Mesendoderm (in vitro differentiated cells): Measurements from ENCODE around the gene PGA5.
"Not testable (repeated sequence)": the region's sequence is repeated elsewhere in the genome, so short reads cannot be mapped to it uniquely, and the experiment has no call there.

Experiments
- DNase-seq: peaks from one replicate; pipeline ENCODE4 v3.0.0; 2013
- H2AK5ac ChIP-seq: 2 replicates; pipeline ENCODE4 v1.6.1; 2013; ENCODE audit warnings: low read length, inconsistent platforms
- H2BK120ac ChIP-seq: 2 replicates; pipeline ENCODE4 v1.6.1; 2013; ENCODE audit warnings: low read depth, mild to moderate bottlenecking, low read length, moderate library complexity, mixed read lengths
- H2BK15ac ChIP-seq: replicated peaks from 2 replicates; pipeline ENCODE4 v1.6.1; 2013; ENCODE audit warnings: low read depth, mild to moderate bottlenecking, moderate library complexity
- H2BK5ac ChIP-seq: 2 replicates; pipeline ENCODE4 v1.6.1; 2013; ENCODE audit warnings: low read length, inconsistent platforms
- H3K18ac ChIP-seq: 2 replicates; pipeline ENCODE4 v1.6.1; 2013; ENCODE audit warnings: mild to moderate bottlenecking, low read length, mixed read lengths
- H3K23ac ChIP-seq: one replicate; pipeline ENCODE4 v1.6.1; 2013; ENCODE audit warnings: low read length
- H3K27ac ChIP-seq: 2 replicates; pipeline ENCODE4 v1.5.1; 2013; ENCODE audit warnings: low read depth, mild to moderate bottlenecking, inconsistent platforms, low read length, moderate library complexity
- H3K27me3 ChIP-seq: 2 replicates; pipeline ENCODE4 v1.6.1; 2013; ENCODE audit warnings: low read length, control low read depth, mild to moderate bottlenecking, inconsistent platforms; ENCODE audit not compliant: insufficient read depth, poor library complexity
- H3K36me3 ChIP-seq: 2 replicates; pipeline ENCODE4 v1.6.1; 2013; ENCODE audit warnings: low read length, inconsistent platforms; ENCODE audit not compliant: control insufficient read depth, insufficient read depth
- H3K4ac ChIP-seq: one replicate; pipeline ENCODE4 v1.6.1; 2013; ENCODE audit warnings: low read depth, mild to moderate bottlenecking, low read length, moderate library complexity
- H3K4me1 ChIP-seq: 2 replicates; pipeline ENCODE4 v1.6.1; 2013; ENCODE audit warnings: low read depth, low read length, inconsistent platforms; ENCODE audit not compliant: control insufficient read depth
- H3K4me2 ChIP-seq: 2 replicates; pipeline ENCODE4 v1.6.1; 2013; ENCODE audit warnings: low read length
- H3K4me3 ChIP-seq: 2 replicates; pipeline ENCODE4 v1.5.1; 2013; ENCODE audit warnings: mild to moderate bottlenecking, low read length
- H3K56ac ChIP-seq: one replicate; pipeline ENCODE4 v1.6.1; 2013; ENCODE audit warnings: low read length
- H3K79me1 ChIP-seq: 2 replicates; pipeline ENCODE4 v1.6.1; 2013; ENCODE audit warnings: low read length, inconsistent platforms
- H3K79me2 ChIP-seq: 2 replicates; pipeline ENCODE4 v1.6.1; 2013; ENCODE audit warnings: mild to moderate bottlenecking, low read length; ENCODE audit not compliant: control insufficient read depth, insufficient read depth
- H3K9ac ChIP-seq: 2 replicates; pipeline ENCODE4 v1.6.1; 2013; ENCODE audit warnings: low read length, inconsistent platforms
- H4K5ac ChIP-seq: one replicate; pipeline ENCODE4 v1.6.1; 2013; ENCODE audit warnings: low read length
- H4K8ac ChIP-seq: one replicate; pipeline ENCODE4 v1.6.1; 2013; ENCODE audit warnings: low read depth, mild to moderate bottlenecking, control low read depth, low read length, moderate library complexity
- WGBS: extraction: QIAGEN DNeasy Blood & Tissue Kit; methylation state at CpG from one replicate; pipeline ENCODE4 v1.1.7; 2013; ENCODE audit warnings: low lambda C conversion rate, missing lambda C conversion rate; ENCODE audit not compliant: insufficient coverage; ENCODE audit errors: extremely low coverage; 5-methylcytosine and 5-hydroxymethylcytosine counted together

Gene PGA5

GRCh38 chr11:61218306-61218705 lies 22.7 kb upstream of the PGA5 start:
- not testable (repeated sequence) for H3K36me3 ChIP-seq, H2BK15ac ChIP-seq, H3K18ac ChIP-seq, H3K23ac ChIP-seq, DNase-seq, H3K56ac ChIP-seq, H3K4me1 ChIP-seq, H3K79me2 ChIP-seq, H2AK5ac ChIP-seq, H4K8ac ChIP-seq, H3K79me1 ChIP-seq, H3K27ac ChIP-seq, H3K4me2 ChIP-seq, H3K4me3 ChIP-seq, H2BK120ac ChIP-seq, H3K9ac ChIP-seq, H4K5ac ChIP-seq, H3K4ac ChIP-seq, H2BK5ac ChIP-seq, H3K27me3 ChIP-seq
- no CpG with 5 or more reads among the region's 4 CpGs for WGBS

- H3K56ac ChIP-seq, H3K4me1 ChIP-seq, H3K4ac ChIP-seq, H4K5ac ChIP-seq, H3K79me2 ChIP-seq, H3K79me1 ChIP-seq, H3K9ac ChIP-seq, H2AK5ac ChIP-seq, DNase-seq, H2BK120ac ChIP-seq, H4K8ac ChIP-seq, H3K36me3 ChIP-seq, H2BK15ac ChIP-seq, H3K18ac ChIP-seq, H3K23ac ChIP-seq, H3K27me3 ChIP-seq, H3K27ac ChIP-seq, H3K4me2 ChIP-seq, H3K4me3 ChIP-seq, H2BK5ac ChIP-seq: not testable (repeated sequence)
- WGBS = no CpG with 5 or more reads among the region's 5 CpGs
These were observed 22.0 kb upstream of the PGA5 start for GRCh38 chr11:61219016-61219415.

- H2BK120ac ChIP-seq, H2BK15ac ChIP-seq, H3K4me3 ChIP-seq, H2AK5ac ChIP-seq, H4K8ac ChIP-seq, H4K5ac ChIP-seq, H3K4me2 ChIP-seq, H3K9ac ChIP-seq, H3K4me1 ChIP-seq, H3K79me1 ChIP-seq, H3K27ac ChIP-seq, H3K18ac ChIP-seq, H3K27me3 ChIP-seq, DNase-seq, H3K36me3 ChIP-seq, H3K4ac ChIP-seq, H3K23ac ChIP-seq, H3K56ac ChIP-seq, H2BK5ac ChIP-seq, H3K79me2 ChIP-seq: not testable (repeated sequence)
- no CpG with 5 or more reads among the region's 8 CpGs for WGBS
These were observed 18.9 kb upstream of the PGA5 start, which contains the start of gene PGA4 for GRCh38 chr11:61222047-61222446. TSS of gene PGA4 (plus strand) at chr11:61222347. CDS start at chr11:61222401, 54 bp downstream.

- not testable (repeated sequence) for H3K4me1 ChIP-seq, H4K8ac ChIP-seq, DNase-seq, H3K79me1 ChIP-seq, H3K4me2 ChIP-seq, H3K9ac ChIP-seq, H3K27ac ChIP-seq, H4K5ac ChIP-seq, H3K36me3 ChIP-seq, H3K56ac ChIP-seq, H2BK15ac ChIP-seq, H2BK5ac ChIP-seq, H3K4ac ChIP-seq, H3K23ac ChIP-seq, H3K27me3 ChIP-seq, H3K4me3 ChIP-seq, H2BK120ac ChIP-seq, H3K79me2 ChIP-seq, H3K18ac ChIP-seq, H2AK5ac ChIP-seq
- WGBS = no CpG with 5 or more reads among the region's 5 CpGs
These were observed 18.3 kb upstream of the PGA5 start for GRCh38 chr11:61222692-61223091.

- H3K4me2 ChIP-seq, H3K23ac ChIP-seq, H2BK120ac ChIP-seq, H3K4me3 ChIP-seq, H2AK5ac ChIP-seq, H3K27me3 ChIP-seq, H2BK15ac ChIP-seq, H3K4ac ChIP-seq, H4K5ac ChIP-seq, H3K4me1 ChIP-seq, DNase-seq, H2BK5ac ChIP-seq, H3K79me1 ChIP-seq, H3K9ac ChIP-seq, H4K8ac ChIP-seq, H3K27ac ChIP-seq, H3K36me3 ChIP-seq, H3K56ac ChIP-seq, H3K18ac ChIP-seq, H3K79me2 ChIP-seq: not testable (repeated sequence)
- no CpG with 5 or more reads among the region's 10 CpGs for WGBS
These were observed 14.4 kb upstream of the PGA5 start for GRCh38 chr11:61226457-61227137.

- not testable (repeated sequence) for H3K4me1 ChIP-seq, H3K9ac ChIP-seq, H2BK5ac ChIP-seq, H2AK5ac ChIP-seq, H3K18ac ChIP-seq, H3K27me3 ChIP-seq, H2BK15ac ChIP-seq, H2BK120ac ChIP-seq, H3K36me3 ChIP-seq, H3K79me1 ChIP-seq, H3K23ac ChIP-seq, H3K56ac ChIP-seq, H3K4ac ChIP-seq, H3K4me3 ChIP-seq, H4K8ac ChIP-seq, H3K79me2 ChIP-seq, H3K4me2 ChIP-seq, DNase-seq, H3K27ac ChIP-seq, H4K5ac ChIP-seq
- no CpG with 5 or more reads among the region's 6 CpGs for WGBS
These were observed 11.5 kb upstream of the PGA5 start for GRCh38 chr11:61229458-61229857.
